ENCODE measurements around the gene SCN3A.

SCN3A gene

DNA sequence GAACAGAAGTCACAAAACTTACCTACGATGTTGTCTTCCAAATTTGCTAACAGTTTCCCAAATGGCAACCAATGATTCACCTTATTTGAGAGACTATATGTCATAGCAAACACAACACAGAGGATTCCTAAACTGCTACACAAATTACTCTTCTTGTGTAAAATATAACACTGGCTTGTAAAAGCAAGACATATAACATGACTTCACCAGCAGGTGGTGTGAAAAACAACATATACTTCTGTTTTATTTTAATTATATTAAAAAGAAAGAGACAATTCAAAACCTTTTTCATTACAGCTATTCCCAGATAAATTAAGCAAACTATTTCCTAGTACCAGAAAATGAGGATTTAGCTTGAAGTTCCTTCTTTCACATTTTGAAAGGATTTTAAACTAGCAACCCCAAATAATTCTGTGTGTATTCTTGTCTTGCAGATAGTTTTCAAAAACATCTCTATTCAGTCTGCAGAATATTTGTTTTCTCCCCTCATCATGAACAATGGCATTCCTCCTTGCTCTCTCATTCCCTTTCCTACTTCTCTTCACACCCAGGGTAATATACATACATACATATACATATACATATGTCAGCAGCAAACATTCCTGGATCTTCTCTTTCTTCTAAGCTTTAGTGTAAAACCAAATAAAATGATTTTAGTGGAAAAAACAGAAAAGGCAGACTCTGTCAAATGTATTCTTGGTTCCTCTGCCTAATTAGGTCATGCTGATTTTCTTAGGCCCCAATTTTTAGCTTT, 62.1 kb downstream of the SCN3A start:
- 0 out of 3 replicates have a peak, but pooled peaks have one; percentile 36 for ATAC-seq
- TF ChIP-seq TCF4 (CRISPR knock-in tag; IDR thresholded peaks at IDR 0.05; ENCODE audit: borderline replicate concordance): no peak
- no peak for TF ChIP-seq OSR1 (CRISPR knock-in tag; IDR thresholded peaks at IDR 0.05)
- TF ChIP-seq, protein P1, sequence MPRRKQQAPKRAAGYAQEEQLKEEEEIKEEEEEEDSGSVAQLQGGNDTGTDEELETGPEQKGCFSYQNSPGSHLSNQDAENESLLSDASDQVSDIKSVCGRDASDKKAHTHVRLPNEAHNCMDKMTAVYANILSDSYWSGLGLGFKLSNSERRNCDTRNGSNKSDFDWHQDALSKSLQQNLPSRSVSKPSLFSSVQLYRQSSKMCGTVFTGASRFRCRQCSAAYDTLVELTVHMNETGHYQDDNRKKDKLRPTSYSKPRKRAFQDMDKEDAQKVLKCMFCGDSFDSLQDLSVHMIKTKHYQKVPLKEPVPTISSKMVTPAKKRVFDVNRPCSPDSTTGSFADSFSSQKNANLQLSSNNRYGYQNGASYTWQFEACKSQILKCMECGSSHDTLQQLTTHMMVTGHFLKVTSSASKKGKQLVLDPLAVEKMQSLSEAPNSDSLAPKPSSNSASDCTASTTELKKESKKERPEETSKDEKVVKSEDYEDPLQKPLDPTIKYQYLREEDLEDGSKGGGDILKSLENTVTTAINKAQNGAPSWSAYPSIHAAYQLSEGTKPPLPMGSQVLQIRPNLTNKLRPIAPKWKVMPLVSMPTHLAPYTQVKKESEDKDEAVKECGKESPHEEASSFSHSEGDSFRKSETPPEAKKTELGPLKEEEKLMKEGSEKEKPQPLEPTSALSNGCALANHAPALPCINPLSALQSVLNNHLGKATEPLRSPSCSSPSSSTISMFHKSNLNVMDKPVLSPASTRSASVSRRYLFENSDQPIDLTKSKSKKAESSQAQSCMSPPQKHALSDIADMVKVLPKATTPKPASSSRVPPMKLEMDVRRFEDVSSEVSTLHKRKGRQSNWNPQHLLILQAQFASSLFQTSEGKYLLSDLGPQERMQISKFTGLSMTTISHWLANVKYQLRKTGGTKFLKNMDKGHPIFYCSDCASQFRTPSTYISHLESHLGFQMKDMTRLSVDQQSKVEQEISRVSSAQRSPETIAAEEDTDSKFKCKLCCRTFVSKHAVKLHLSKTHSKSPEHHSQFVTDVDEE (CRISPR knock-in tag; IDR thresholded peaks at IDR 0.05): no peak
- TF ChIP-seq RARB (CRISPR knock-in tag; IDR thresholded peaks at IDR 0.05): no peak

DNA sequence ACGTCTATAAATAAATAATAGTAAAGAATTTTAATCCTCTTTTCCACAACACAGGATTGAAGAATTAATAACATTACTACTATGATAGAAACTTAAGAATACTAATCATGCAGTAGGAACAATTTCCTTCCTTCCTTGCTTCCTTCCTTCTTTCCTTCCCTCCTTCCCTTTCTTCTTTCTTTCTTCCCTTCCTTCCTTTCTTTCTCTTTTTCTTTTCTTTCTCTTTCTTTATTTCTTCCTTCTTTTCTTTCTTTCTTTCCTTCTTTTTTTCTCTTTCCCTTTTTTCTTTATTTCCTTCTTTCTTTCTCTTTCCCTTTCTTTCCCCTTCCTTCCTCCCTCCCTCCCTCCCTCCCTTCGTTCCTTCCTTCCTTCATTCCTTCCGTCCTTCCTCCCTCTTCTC, 77.6 kb downstream of the SCN3A start:
- no peak for ATAC-seq
- TF ChIP-seq OSR1 (CRISPR knock-in tag; IDR thresholded peaks at IDR 0.05): no peak
- no peak for TF ChIP-seq PPARA (CRISPR knock-in tag; IDR thresholded peaks at IDR 0.05; ENCODE audit: borderline replicate concordance)
- TF ChIP-seq, protein P2, sequence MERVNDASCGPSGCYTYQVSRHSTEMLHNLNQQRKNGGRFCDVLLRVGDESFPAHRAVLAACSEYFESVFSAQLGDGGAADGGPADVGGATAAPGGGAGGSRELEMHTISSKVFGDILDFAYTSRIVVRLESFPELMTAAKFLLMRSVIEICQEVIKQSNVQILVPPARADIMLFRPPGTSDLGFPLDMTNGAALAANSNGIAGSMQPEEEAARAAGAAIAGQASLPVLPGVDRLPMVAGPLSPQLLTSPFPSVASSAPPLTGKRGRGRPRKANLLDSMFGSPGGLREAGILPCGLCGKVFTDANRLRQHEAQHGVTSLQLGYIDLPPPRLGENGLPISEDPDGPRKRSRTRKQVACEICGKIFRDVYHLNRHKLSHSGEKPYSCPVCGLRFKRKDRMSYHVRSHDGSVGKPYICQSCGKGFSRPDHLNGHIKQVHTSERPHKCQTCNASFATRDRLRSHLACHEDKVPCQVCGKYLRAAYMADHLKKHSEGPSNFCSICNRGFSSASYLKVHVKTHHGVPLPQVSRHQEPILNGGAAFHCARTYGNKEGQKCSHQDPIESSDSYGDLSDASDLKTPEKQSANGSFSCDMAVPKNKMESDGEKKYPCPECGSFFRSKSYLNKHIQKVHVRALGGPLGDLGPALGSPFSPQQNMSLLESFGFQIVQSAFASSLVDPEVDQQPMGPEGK (CRISPR knock-in tag; IDR thresholded peaks at IDR 0.05; ENCODE audit: borderline replicate concordance): no peak
- no peak for TF ChIP-seq ZNF8 (CRISPR knock-in tag; IDR thresholded peaks at IDR 0.05)
- TF ChIP-seq ARNTL (CRISPR knock-in tag; IDR thresholded peaks at IDR 0.05; ENCODE audit: borderline replicate concordance, low read depth): no peak
- TF ChIP-seq ZFP3 (CRISPR knock-in tag; IDR thresholded peaks at IDR 0.05): no peak
- TF ChIP-seq TOX (CRISPR knock-in tag; IDR thresholded peaks at IDR 0.05; ENCODE audit: borderline replicate concordance): no peak
- TF ChIP-seq, protein P1 (CRISPR knock-in tag; IDR thresholded peaks at IDR 0.05): no peak
- no peak for TF ChIP-seq TCF4 (CRISPR knock-in tag; IDR thresholded peaks at IDR 0.05; ENCODE audit: borderline replicate concordance)
- no peak for TF ChIP-seq GLIS3 (CRISPR knock-in tag; IDR thresholded peaks at IDR 0.05)
- TF ChIP-seq ZC3H10 (CRISPR knock-in tag; IDR thresholded peaks at IDR 0.05): no peak
- TF ChIP-seq RARB (CRISPR knock-in tag; IDR thresholded peaks at IDR 0.05): no peak
- TF ChIP-seq SNAI2 (CRISPR knock-in tag; IDR thresholded peaks at IDR 0.05): no peak

DNA sequence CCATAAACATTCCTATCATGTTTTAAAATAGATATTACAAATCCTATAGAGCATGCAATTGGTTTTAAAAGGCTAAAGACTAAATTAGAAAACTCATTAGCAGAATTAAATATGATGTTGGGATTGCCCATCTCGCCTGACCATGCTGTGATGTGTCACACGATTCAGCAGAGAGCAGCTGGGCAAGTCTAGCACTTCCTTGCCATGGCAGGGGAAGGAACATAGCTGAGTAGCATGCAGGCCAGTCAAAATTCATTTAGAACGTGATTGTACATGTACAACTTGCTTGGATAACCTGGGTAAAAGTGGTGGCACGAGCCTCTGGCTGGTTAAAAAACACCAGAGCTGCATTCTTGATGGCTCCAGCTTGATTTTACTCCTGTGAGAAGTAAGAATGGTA, 81.3 kb downstream of the SCN3A start:
- TF ChIP-seq ESRRG (CRISPR knock-in tag; IDR thresholded peaks at IDR 0.05) (no peak), TCF4 (CRISPR knock-in tag; IDR thresholded peaks at IDR 0.05; ENCODE audit: borderline replicate concordance) (no peak), ZFP3 (CRISPR knock-in tag; IDR thresholded peaks at IDR 0.05) (no peak), SNAI2 (CRISPR knock-in tag; IDR thresholded peaks at IDR 0.05) (no peak), GLIS3 (CRISPR knock-in tag; IDR thresholded peaks at IDR 0.05) (no peak), RARB (CRISPR knock-in tag; IDR thresholded peaks at IDR 0.05) (no peak), ZC3H10 (CRISPR knock-in tag; IDR thresholded peaks at IDR 0.05) (no peak), ZNF565 (CRISPR knock-in tag; conservative IDR thresholded peaks at IDR 0.05; ENCODE audit: low read depth) (no peak), ZFP30 (CRISPR knock-in tag; IDR thresholded peaks at IDR 0.05) (no peak), ZNF70 (CRISPR knock-in tag; IDR thresholded peaks at IDR 0.05) (no peak), ISL1 (CRISPR knock-in tag; IDR thresholded peaks at IDR 0.05) (no peak), ZNF8 (CRISPR knock-in tag; IDR thresholded peaks at IDR 0.05) (no peak), PPARA (CRISPR knock-in tag; IDR thresholded peaks at IDR 0.05; ENCODE audit: borderline replicate concordance) (no peak), TOX (CRISPR knock-in tag; IDR thresholded peaks at IDR 0.05; ENCODE audit: borderline replicate concordance) (no peak)
- TF ChIP-seq, protein P3, sequence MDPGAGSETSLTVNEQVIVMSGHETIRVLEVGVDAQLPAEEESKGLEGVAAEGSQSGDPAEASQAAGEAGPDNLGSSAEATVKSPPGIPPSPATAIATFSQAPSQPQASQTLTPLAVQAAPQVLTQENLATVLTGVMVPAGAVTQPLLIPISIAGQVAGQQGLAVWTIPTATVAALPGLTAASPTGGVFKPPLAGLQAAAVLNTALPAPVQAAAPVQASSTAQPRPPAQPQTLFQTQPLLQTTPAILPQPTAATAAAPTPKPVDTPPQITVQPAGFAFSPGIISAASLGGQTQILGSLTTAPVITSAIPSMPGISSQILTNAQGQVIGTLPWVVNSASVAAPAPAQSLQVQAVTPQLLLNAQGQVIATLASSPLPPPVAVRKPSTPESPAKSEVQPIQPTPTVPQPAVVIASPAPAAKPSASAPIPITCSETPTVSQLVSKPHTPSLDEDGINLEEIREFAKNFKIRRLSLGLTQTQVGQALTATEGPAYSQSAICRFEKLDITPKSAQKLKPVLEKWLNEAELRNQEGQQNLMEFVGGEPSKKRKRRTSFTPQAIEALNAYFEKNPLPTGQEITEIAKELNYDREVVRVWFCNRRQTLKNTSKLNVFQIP (CRISPR knock-in tag; IDR thresholded peaks at IDR 0.05; ENCODE audit: borderline replicate concordance, low read depth): no peak
- TF ChIP-seq, protein P1 (CRISPR knock-in tag; IDR thresholded peaks at IDR 0.05): no peak
- no peak for ATAC-seq
